GM12874 (cell line): ENCODE data around the gene TSPAN4.

Experiments
- CTCF ChIP-seq: IDR thresholded peaks from 2 replicates; pipeline ENCODE4 v1.5.1; 2011; ENCODE audit warnings: low read depth, mild to moderate bottlenecking, control low read depth, low read length, moderate library complexity; ENCODE audit not compliant: insufficient read depth

Gene TSPAN4

GRCh38 chr11:908273-908672 lies 65.6 kb downstream of the TSPAN4 start:
- no peak for TF ChIP-seq CTCF

DNA sequence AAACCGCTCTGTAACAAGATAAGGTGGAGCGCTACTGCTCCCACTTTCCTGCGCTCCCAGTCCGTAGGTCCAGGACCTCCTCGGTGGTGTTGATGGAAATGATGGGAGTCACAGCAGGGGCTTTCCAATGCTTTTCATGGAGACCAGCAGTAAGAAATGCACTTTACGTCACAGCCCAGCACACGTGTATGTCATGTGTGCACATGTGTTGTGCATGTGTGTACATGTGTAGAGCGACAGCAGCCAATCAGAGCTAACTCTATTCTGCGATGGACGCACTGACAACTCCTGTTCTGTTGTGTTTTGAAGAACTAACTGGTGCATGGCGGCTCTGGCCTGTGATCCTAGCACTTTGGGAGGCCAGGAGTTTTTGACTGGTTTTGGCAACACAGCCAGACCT lies 66.8 kb downstream of the TSPAN4 start:
- no peak for TF ChIP-seq CTCF

DNA sequence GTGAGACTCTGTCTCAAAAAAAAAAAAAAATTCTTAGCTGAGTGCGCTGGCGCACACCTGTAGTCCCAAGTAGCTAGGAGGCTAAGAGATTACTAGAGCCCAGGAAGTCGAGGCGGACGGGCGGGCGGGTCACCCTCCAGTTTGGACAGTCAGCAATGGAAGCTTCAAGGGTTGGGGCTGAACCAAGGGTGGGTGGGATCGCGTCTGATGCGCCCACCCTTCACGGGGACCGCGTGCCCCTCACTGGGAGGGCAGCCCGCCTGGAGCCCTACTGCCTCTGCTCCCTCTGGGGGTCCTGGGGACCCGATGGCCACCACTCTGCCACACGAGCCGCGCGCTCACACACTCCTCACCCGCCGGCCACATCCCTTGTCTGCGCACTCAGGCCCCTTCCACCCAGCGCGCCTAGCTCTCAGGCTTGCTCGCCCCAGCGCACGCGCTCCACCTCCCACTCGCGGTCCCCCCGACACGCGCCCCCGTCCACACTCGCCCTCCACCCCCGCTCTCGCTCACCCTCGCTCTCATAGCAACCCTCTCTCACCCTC lies 67.5 kb downstream of the TSPAN4 start:
- no peak for TF ChIP-seq CTCF

DNA sequence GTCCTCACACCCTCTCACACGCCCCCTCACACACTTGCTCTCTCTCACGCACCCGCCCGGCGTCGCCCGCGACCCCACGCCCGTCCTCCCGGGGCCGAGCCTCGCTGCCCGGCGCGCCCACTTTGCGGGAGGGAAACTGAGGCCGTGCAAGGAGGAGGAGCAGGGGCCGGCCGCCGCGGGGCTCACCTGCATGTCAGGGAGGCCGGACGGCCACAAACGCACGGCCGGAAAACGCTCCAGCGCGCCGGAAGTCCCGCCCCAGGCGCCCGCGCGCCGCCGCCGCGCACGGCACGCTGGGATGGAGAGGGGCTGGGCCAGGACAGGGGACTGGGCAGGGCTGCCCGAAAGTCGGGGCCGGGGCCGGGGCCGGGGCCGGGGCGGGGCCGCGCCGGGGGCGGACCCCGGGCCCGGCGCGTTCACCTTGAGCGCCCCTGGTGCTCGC lies 68.0 kb downstream of the TSPAN4 start, which contains the start of gene CHID1:
CHID1 (minus strand) TSS at position 222 of the 442 bp plus-strand sequence. CDS start 5,994 bp downstream, outside the sequence.
- no peak for TF ChIP-seq CTCF

GRCh38 chr11:911031-911889 lies 68.6 kb downstream of the TSPAN4 start:
- no peak for TF ChIP-seq CTCF

DNA sequence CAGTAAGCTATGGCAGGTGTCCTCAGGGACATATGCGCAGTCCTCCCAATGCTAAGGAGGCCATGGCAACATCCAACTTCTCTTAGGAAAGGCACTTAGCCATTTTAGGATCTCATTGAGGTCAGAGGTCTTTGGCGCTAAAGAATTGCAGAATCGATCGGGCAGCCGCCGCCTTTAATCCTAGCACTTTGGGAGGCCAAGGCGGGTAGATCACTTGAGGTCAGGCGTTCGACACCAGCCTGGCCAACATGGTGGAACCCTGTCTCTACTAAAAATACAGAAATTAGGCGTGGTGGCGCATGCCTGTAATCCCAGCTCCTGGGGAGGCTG lies 69.2 kb downstream of the TSPAN4 start:
- no peak for TF ChIP-seq CTCF

- no peak for TF ChIP-seq CTCF
Observed at GRCh38 chr11:912266-912665, 69.6 kb downstream of the TSPAN4 start.
